ENCODE data around the gene RAB3C.

Gene RAB3C

DNA sequence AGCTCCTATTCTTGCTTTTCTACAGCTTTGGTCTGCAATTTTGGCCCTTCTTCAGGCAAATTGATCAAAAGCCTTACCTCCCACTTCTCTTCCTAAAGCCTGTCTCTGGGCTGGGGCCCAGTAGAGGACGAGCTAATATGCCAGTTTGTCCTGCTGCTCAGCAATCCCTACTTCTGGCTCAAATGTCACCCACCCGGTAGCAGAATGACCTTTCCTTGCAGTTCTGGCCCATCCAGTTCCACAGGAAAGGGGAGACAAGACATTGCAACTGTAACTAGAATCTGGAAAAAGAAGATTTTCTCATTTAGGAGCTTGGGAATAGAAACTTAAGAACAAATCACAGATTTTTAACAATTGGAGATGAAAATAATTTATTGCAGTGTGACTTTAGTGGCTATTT lies 261.5 kb downstream of the RAB3C start:
- no CpG with 5 or more reads among the region's 2 CpGs for WGBS (ENCODE audit: insufficient coverage, insufficient read length)
- no peaks in the 10 kb centered on the region for H3K36me3 ChIP-seq (ENCODE audit: control insufficient read depth, insufficient read depth, low read length)

DNA sequence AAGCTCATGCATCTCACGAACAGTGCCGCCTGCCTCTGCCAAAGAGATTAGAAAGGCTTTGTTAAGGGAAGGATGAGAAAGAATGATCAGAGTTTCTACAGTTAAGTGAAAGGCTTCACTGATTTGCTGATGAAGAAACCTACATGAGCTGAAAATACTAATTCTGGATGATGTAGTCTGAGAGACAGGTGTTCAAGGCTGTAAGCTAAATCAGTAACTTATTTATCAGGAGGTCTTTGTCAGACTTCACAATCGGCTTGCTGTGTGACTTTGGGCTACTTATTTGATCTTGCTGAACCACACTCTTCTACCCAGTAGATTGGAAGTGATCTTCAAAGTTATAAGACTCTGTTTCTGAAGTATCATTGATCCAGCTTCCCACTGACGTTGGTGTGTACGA lies 264.2 kb downstream of the RAB3C start:
- Histone ChIP-seq H3K4me3 (ENCODE audit: low read length) (no peak overlapping the region), H3K36me3 (ENCODE audit: control insufficient read depth, insufficient read depth, low read length) (no peaks in the 10 kb centered on the region), H3K9me3 (ENCODE audit: control insufficient read depth, insufficient read depth, low read length) (no peaks in the 10 kb centered on the region), H3K4me1 (ENCODE audit: control insufficient read depth, insufficient read depth, low read length) (peaks cover 1% of the 10 kb centered on the region; the same call in 1 of the 2 replicates), H3K27ac (ENCODE audit: low read length) (no peak overlapping the region), H3K27me3 (ENCODE audit: control insufficient read depth, insufficient read depth, low read length) (no peaks in the 10 kb centered on the region)
- DNase-seq (ENCODE audit: low read depth, low spot score): no peak
- no CpG with 5 or more reads among the region's 5 CpGs for WGBS (ENCODE audit: insufficient coverage, insufficient read length)

More for the DNA sequence above, 261.5 kb downstream of the RAB3C start:
- no peak overlapping the region for H3K4me3 ChIP-seq (ENCODE audit: low read length)
- no peak for DNase-seq (ENCODE audit: low read depth, low spot score)
- H3K27ac ChIP-seq (ENCODE audit: low read length): no peak overlapping the region
- H3K27me3 ChIP-seq (ENCODE audit: control insufficient read depth, insufficient read depth, low read length): no peaks in the 10 kb centered on the region
- no peaks in the 10 kb centered on the region for H3K4me1 ChIP-seq (ENCODE audit: control insufficient read depth, insufficient read depth, low read length)
- H3K9me3 ChIP-seq (ENCODE audit: control insufficient read depth, insufficient read depth, low read length): no peaks in the 10 kb centered on the region

DNA sequence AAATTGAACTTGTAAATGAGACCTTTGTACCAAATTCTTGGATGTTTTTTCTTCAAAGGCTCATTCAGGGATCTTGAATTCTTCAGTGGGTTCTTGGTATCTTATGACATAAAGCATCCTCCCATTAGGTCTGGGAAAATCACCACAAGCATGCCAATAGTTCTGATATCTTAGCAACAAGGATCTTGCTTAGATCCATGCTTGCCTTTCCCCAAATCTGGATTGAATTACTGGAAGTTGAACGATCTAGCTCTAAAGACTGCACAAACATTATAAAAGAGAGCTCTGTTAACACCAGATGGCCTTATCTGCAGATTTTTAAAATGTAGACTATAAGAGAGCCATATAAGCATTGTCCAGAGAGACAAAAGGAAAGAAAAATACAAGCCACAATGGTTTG lies 266.3 kb downstream of the RAB3C start:
- WGBS (ENCODE audit: insufficient coverage, insufficient read length): no CpG with 5 or more reads among the region's 1 CpG
- H3K27me3 ChIP-seq (ENCODE audit: control insufficient read depth, insufficient read depth, low read length): no peaks in the 10 kb centered on the region
- no peak overlapping the region for H3K4me3 ChIP-seq (ENCODE audit: low read length)
- H3K36me3 ChIP-seq (ENCODE audit: control insufficient read depth, insufficient read depth, low read length): no peaks in the 10 kb centered on the region
- H3K27ac ChIP-seq (ENCODE audit: low read length): no peak overlapping the region
- DNase-seq (ENCODE audit: low read depth, low spot score): no peak
- peaks cover 1% of the 10 kb centered on the region; the same call in 1 of the 2 replicates for H3K4me1 ChIP-seq (ENCODE audit: control insufficient read depth, insufficient read depth, low read length)
- no peaks in the 10 kb centered on the region for H3K9me3 ChIP-seq (ENCODE audit: control insufficient read depth, insufficient read depth, low read length)

DNA sequence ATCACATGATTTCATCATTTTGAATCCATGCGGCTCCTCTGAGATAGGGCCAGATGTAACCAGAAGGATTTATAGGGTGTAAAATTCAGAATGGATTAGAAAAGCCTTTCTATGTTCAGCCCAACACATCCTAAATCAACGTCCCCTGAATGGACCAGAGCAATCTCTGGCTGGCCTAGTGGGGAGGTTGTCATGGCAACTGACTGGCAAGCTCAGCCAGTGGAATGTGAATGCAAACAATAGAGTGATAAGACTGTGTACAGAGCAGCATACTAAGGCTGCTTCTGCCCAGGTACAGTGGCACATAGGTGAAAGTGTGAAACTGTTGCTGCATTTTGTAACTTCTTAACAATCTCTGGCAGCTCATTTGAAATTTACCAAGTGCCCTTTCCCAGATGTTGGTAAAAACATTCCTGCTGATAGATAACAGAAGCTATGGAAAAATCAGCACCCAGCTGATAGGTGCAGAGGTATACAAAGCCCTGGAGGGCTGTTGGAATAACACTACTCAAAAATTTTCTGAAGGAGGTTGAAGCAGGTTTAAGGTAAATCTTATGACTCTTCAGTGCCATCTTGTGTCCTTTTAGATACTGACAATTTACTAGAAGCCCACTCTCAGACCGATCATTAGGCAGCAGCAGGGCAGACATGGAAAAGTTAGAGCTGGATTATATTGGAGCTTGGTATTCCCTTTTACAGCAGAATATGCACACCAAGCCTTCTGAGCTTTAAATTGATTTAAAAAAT lies 267.2 kb downstream of the RAB3C start:
- DNase-seq (ENCODE audit: low read depth, low spot score): peak; percentile 33
- H3K36me3 ChIP-seq (ENCODE audit: control insufficient read depth, insufficient read depth, low read length): no peaks in the 10 kb centered on the region
- H3K9me3 ChIP-seq (ENCODE audit: control insufficient read depth, insufficient read depth, low read length): no peaks in the 10 kb centered on the region
- no peaks in the 10 kb centered on the region for H3K27me3 ChIP-seq (ENCODE audit: control insufficient read depth, insufficient read depth, low read length)
- peaks cover 1% of the 10 kb centered on the region; the same call in 1 of the 2 replicates for H3K4me1 ChIP-seq (ENCODE audit: control insufficient read depth, insufficient read depth, low read length)
- no CpG with 5 or more reads among the region's 3 CpGs for WGBS (ENCODE audit: insufficient coverage, insufficient read length)
- H3K27ac ChIP-seq (ENCODE audit: low read length): no peak overlapping the region
- H3K4me3 ChIP-seq (ENCODE audit: low read length): no peak overlapping the region

DNA sequence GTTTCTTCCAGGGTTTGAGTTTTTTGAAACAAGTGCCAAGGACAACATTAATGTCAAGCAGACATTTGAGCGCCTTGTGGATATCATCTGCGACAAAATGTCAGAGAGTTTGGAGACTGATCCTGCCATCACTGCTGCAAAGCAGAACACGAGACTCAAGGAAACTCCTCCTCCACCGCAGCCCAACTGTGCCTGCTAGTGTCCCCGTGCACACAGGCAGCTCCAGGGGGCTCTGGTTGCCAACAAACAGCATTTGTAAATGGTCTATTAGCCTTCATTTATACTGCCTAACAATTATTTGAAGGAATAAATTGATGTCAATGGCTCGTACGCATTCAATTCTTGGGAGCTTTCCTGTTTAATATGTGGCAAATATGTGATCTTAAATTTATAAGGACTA lies 268.3 kb downstream of the RAB3C start:
- H3K27me3 ChIP-seq (ENCODE audit: control insufficient read depth, insufficient read depth, low read length): no peaks in the 10 kb centered on the region
- no peaks in the 10 kb centered on the region for H3K9me3 ChIP-seq (ENCODE audit: control insufficient read depth, insufficient read depth, low read length)
- no peak for DNase-seq (ENCODE audit: low read depth, low spot score)
- H3K4me1 ChIP-seq (ENCODE audit: control insufficient read depth, insufficient read depth, low read length): peaks cover 1% of the 10 kb centered on the region; the same call in 1 of the 2 replicates
- H3K27ac ChIP-seq (ENCODE audit: low read length): no peak overlapping the region
- H3K36me3 ChIP-seq (ENCODE audit: control insufficient read depth, insufficient read depth, low read length): no peaks in the 10 kb centered on the region
- no peak overlapping the region for H3K4me3 ChIP-seq (ENCODE audit: low read length)
- WGBS (ENCODE audit: insufficient coverage, insufficient read length): no CpG with 5 or more reads among the region's 7 CpGs

DNA sequence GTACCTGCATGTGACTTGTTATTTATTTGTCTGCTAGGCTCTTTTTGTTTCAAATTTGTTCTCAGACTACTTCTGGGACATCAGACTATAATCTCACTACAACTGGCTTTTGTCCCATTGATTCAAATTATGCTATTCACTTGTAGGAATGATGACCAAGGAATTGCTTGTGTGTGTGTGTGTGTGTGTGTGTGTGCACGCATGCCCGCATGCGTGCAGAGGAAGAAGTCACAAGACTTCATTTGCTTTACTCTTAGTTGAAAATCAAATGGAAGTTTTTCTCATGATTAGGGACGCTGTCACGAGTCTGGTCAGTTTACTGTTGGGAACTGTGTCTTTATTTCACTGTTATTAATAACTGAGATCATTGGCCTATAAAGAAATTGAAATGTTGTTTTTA lies 268.7 kb downstream of the RAB3C start:
- no CpG with 5 or more reads among the region's 5 CpGs for WGBS (ENCODE audit: insufficient coverage, insufficient read length)

DNA sequence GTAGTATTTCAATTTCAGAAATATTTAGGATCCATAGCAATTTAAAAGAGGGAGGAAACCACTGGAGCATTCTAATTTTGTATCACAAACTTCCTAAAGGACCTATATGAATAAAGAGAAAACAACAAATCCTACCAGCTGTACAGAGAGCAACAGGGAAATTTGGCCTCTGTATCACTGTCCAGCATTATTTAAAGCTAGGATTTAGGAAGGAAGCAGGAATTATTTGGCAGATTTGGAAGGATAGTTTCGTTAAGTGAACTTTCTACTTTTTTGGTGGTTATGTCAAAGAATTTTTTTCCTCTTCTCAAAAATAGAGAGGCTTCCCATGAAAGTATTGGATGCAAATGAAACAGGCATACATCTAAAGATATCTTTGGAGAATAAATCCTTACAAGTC lies 269.7 kb downstream of the RAB3C start:
- Histone ChIP-seq H3K27me3 (ENCODE audit: control insufficient read depth, insufficient read depth, low read length) (no peaks in the 10 kb centered on the region), H3K27ac (ENCODE audit: low read length) (no peak overlapping the region), H3K36me3 (ENCODE audit: control insufficient read depth, insufficient read depth, low read length) (no peaks in the 10 kb centered on the region), H3K9me3 (ENCODE audit: control insufficient read depth, insufficient read depth, low read length) (no peaks in the 10 kb centered on the region), H3K4me1 (ENCODE audit: control insufficient read depth, insufficient read depth, low read length) (peaks cover 1% of the 10 kb centered on the region; the same call in 1 of the 2 replicates), H3K4me3 (ENCODE audit: low read length) (no peak overlapping the region)
- no peak for DNase-seq (ENCODE audit: low read depth, low spot score)
- no CpG with 5 or more reads among the region's 1 CpG for WGBS (ENCODE audit: insufficient coverage, insufficient read length)

More for the DNA sequence above, 268.7 kb downstream of the RAB3C start:
- H3K9me3 ChIP-seq (ENCODE audit: control insufficient read depth, insufficient read depth, low read length): no peaks in the 10 kb centered on the region
- no peak overlapping the region for H3K4me3 ChIP-seq (ENCODE audit: low read length)
- DNase-seq (ENCODE audit: low read depth, low spot score): no peak
- peaks cover 1% of the 10 kb centered on the region; the same call in 1 of the 2 replicates for H3K4me1 ChIP-seq (ENCODE audit: control insufficient read depth, insufficient read depth, low read length)
- no peaks in the 10 kb centered on the region for H3K27me3 ChIP-seq (ENCODE audit: control insufficient read depth, insufficient read depth, low read length)
- no peak overlapping the region for H3K27ac ChIP-seq (ENCODE audit: low read length)
- no peaks in the 10 kb centered on the region for H3K36me3 ChIP-seq (ENCODE audit: control insufficient read depth, insufficient read depth, low read length)

DNA sequence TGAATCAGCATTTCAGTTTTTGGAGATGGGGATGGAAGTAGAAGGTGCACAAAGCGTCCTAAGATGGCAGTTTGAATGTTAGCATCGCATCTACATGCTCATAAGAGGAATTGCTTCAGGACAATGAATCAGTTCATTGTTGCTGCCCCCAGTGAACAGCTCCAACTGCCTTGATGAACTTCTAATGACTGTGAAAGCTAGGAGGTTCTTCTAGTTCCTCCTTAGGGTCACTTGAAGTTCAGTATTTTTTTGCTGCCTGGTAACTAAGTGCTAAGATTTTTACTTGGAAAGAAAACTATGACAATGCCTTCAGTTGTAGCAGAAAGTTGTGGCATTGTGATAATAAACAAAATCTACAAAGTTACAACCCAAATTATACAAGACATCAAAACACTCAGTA lies 271.6 kb downstream of the RAB3C start:
- no peak overlapping the region for H3K4me3 ChIP-seq (ENCODE audit: low read length)
- H3K9me3 ChIP-seq (ENCODE audit: control insufficient read depth, insufficient read depth, low read length): no peaks in the 10 kb centered on the region
- H3K36me3 ChIP-seq (ENCODE audit: control insufficient read depth, insufficient read depth, low read length): no peaks in the 10 kb centered on the region
- WGBS (ENCODE audit: insufficient coverage, insufficient read length): no CpG with 5 or more reads among the region's 2 CpGs
- H3K27me3 ChIP-seq (ENCODE audit: control insufficient read depth, insufficient read depth, low read length): no peaks in the 10 kb centered on the region
- no peak overlapping the region for H3K27ac ChIP-seq (ENCODE audit: low read length)
- DNase-seq (ENCODE audit: low read depth, low spot score): no peak
- peaks cover 1% of the 10 kb centered on the region; the same call in 1 of the 2 replicates for H3K4me1 ChIP-seq (ENCODE audit: control insufficient read depth, insufficient read depth, low read length)

DNA sequence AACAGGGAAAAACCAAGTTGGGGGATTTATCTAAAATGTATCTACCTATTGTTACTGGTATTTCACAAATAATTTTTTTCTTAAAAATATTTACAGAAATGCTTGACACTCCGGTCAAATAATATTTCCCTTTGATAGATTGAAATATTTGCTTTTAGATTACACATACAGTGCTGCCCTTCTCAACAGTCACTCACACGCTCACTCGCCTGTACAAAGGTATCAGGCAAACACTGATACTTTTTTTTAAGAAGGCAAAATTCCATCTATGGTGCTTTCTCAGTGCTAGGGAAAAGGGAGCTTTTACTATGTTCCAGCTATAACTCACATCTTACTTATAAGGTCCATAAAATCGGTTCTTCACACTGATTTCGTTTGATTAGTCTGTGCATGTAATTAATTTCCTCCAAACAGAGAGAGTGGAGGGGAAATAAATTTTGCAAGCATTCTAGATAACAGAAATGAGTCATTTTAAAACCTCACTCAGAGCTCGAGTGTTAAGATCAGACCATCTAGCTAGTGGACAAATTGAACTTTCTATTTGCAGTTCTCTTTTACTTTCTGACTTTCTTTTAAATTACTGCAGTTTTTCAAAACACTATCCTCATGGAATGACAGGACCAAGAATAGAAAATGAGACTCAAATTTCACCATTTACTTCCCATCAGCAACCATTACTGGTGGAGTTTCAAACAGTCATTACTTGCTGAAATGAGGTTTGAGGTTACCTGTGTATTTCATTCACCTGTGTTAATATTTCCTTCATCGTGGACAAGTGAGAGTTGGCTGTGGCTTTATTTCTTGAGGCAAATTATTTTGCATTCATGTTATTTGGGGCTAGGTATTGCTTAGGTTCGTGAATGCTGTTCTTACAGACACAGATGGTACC lies 273.2 kb downstream of the RAB3C start:
- no peak overlapping the region for H3K27ac ChIP-seq (ENCODE audit: low read length)
- H3K9me3 ChIP-seq (ENCODE audit: control insufficient read depth, insufficient read depth, low read length): no peaks in the 10 kb centered on the region
- H3K4me3 ChIP-seq (ENCODE audit: low read length): no peak overlapping the region
- no peaks in the 10 kb centered on the region for H3K36me3 ChIP-seq (ENCODE audit: control insufficient read depth, insufficient read depth, low read length)
- H3K27me3 ChIP-seq (ENCODE audit: control insufficient read depth, insufficient read depth, low read length): no peaks in the 10 kb centered on the region
- no peaks in the 10 kb centered on the region for H3K4me1 ChIP-seq (ENCODE audit: control insufficient read depth, insufficient read depth, low read length)
- DNase-seq (ENCODE audit: low read depth, low spot score): no peak
- WGBS (ENCODE audit: insufficient coverage, insufficient read length): no CpG with 5 or more reads among the region's 8 CpGs

DNA sequence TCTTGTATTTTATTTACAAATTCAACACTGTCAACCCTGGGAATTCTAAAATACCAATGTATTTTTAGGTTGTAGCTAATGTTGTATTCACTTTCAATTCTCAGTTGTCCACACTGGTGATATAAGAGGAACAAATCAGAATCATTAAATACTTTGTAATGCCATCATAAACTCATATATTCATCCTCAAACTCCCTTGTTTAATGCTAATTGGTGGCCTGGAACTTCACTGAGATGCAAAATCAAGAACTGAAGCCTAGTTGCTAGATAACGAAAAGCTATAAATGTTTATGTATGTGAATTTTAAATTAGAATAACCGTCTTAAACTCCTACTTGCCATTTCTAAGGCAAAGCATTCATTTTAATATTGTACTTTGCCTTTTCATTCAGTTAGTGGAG lies 274.7 kb downstream of the RAB3C start:
- no peak overlapping the region for H3K4me3 ChIP-seq (ENCODE audit: low read length)
- DNase-seq (ENCODE audit: low read depth, low spot score): no peak
- H3K27ac ChIP-seq (ENCODE audit: low read length): no peak overlapping the region
- H3K36me3 ChIP-seq (ENCODE audit: control insufficient read depth, insufficient read depth, low read length): no peaks in the 10 kb centered on the region
- no CpG with 5 or more reads among the region's 2 CpGs for WGBS (ENCODE audit: insufficient coverage, insufficient read length)
- H3K4me1 ChIP-seq (ENCODE audit: control insufficient read depth, insufficient read depth, low read length): no peaks in the 10 kb centered on the region
- no peaks in the 10 kb centered on the region for H3K9me3 ChIP-seq (ENCODE audit: control insufficient read depth, insufficient read depth, low read length)
- H3K27me3 ChIP-seq (ENCODE audit: control insufficient read depth, insufficient read depth, low read length): no peaks in the 10 kb centered on the region
